ENCODE measurements around the gene GANC. TPM values are rescaled to one million over a fixed set of nuclear protein-coding genes. Genes with fewer than 3 reads are reported as not detected.

The GANC gene
- total and polyA plus RNA-seq, 9 of the 15 experiments (the other 6 are each of a cell fraction or from before 2014, with no cell fraction given): 10.9 to 19.0 (median 14.5) TPM

GRCh38 chr15:42359249-42359648 is 86.2 kb downstream of the GANC start, which contains the start of gene CAPN3 (continued):
- no peak for TF ChIP-seq ZBTB40 (IDR thresholded peaks at IDR 0.05)
- TF ChIP-seq ZBTB40 (CRISPR knock-in tag; IDR thresholded peaks at IDR 0.05): no peak
- no peak for TF ChIP-seq SMAD1 (IDR thresholded peaks at IDR 0.05; ENCODE audit: low read depth, low read length, partially characterized antibody)
